ENCODE results near the gene ZNRF3. TPM values are rescaled to one million over a fixed set of nuclear protein-coding genes. Genes with fewer than 3 reads are reported as not detected.

ZNRF3 gene
- total and polyA plus RNA-seq, 2 experiments from 2014 or later, result 11.1 to 32.2 TPM

DNA sequence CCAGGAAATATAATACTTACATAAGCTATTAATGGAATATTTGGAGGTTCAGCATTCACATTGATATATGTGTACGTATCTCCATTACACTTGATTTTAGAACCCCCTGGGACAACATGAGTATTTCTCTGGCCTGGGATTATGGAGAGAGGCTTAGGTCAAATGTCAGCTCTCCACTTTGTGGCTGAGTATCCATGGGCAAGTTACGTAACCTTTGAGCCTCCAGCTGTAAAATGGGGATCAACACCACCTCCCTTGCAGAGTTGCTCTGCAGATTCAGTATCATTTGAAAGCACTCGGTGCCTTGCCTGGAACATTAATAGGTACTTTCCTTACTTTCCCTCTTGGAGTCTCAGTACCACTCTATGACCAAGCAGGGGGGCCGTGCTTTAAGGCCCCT, 145.1 kb downstream of the ZNRF3 start:
- peaks cover 5% of the 10 kb centered on the region; the same call in 1 of the 2 replicates for H3F3A ChIP-seq (replicated peaks; ENCODE audit: low read depth)
- no peaks in the 10 kb centered on the region; the same call in 1 of the 2 replicates for H4K20me1 ChIP-seq (replicated peaks; ENCODE audit: insufficient read depth)
- Mint-ChIP-seq H3K4me1 (peaks cover 54% of the 10 kb centered on the region), H3K36me3 (ENCODE audit: low read depth) (peaks cover 5% of the 10 kb centered on the region; the same call in 2 of the 3 replicates), H3K27me3 (ENCODE audit: insufficient read depth, low read depth, poor library complexity) (peaks cover 3% of the 10 kb centered on the region), H3K27ac (no peak overlapping the region), H3K9me3 (no peaks in the 10 kb centered on the region), H3K4me3 (no peak overlapping the region)
- H3K27me3 ChIP-seq (ENCODE audit: insufficient read depth), result no peaks in the 10 kb centered on the region
- peaks cover 43% of the 10 kb centered on the region for H3K4me1 ChIP-seq (ENCODE audit: insufficient read depth)
- ATAC-seq (no peak), DNase-seq (ENCODE audit: low spot score) (no peak)
- H2AFZ ChIP-seq, result no peak overlapping the region
- H3K79me2 ChIP-seq (replicated peaks; ENCODE audit: insufficient read depth), result peaks cover 63% of the 10 kb centered on the region
- H3K4me2 ChIP-seq, result no peak overlapping the region
- TF ChIP-seq NANOG (IDR thresholded peaks at IDR 0.05; ENCODE audit: borderline replicate concordance), result no peak
- TF ChIP-seq JUNB (IDR thresholded peaks at IDR 0.05; ENCODE audit: unreplicated experiment), result no peak
- TF ChIP-seq ZNF331 (CRISPR knock-in tag; IDR thresholded peaks at IDR 0.05; ENCODE audit: low read depth), result no peak
- TF ChIP-seq, protein P1, sequence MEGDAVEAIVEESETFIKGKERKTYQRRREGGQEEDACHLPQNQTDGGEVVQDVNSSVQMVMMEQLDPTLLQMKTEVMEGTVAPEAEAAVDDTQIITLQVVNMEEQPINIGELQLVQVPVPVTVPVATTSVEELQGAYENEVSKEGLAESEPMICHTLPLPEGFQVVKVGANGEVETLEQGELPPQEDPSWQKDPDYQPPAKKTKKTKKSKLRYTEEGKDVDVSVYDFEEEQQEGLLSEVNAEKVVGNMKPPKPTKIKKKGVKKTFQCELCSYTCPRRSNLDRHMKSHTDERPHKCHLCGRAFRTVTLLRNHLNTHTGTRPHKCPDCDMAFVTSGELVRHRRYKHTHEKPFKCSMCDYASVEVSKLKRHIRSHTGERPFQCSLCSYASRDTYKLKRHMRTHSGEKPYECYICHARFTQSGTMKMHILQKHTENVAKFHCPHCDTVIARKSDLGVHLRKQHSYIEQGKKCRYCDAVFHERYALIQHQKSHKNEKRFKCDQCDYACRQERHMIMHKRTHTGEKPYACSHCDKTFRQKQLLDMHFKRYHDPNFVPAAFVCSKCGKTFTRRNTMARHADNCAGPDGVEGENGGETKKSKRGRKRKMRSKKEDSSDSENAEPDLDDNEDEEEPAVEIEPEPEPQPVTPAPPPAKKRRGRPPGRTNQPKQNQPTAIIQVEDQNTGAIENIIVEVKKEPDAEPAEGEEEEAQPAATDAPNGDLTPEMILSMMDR (conservative IDR thresholded peaks at IDR 0.05; ENCODE audit: low read depth in 2 of 2), result no peak
- TF ChIP-seq, protein P2, sequence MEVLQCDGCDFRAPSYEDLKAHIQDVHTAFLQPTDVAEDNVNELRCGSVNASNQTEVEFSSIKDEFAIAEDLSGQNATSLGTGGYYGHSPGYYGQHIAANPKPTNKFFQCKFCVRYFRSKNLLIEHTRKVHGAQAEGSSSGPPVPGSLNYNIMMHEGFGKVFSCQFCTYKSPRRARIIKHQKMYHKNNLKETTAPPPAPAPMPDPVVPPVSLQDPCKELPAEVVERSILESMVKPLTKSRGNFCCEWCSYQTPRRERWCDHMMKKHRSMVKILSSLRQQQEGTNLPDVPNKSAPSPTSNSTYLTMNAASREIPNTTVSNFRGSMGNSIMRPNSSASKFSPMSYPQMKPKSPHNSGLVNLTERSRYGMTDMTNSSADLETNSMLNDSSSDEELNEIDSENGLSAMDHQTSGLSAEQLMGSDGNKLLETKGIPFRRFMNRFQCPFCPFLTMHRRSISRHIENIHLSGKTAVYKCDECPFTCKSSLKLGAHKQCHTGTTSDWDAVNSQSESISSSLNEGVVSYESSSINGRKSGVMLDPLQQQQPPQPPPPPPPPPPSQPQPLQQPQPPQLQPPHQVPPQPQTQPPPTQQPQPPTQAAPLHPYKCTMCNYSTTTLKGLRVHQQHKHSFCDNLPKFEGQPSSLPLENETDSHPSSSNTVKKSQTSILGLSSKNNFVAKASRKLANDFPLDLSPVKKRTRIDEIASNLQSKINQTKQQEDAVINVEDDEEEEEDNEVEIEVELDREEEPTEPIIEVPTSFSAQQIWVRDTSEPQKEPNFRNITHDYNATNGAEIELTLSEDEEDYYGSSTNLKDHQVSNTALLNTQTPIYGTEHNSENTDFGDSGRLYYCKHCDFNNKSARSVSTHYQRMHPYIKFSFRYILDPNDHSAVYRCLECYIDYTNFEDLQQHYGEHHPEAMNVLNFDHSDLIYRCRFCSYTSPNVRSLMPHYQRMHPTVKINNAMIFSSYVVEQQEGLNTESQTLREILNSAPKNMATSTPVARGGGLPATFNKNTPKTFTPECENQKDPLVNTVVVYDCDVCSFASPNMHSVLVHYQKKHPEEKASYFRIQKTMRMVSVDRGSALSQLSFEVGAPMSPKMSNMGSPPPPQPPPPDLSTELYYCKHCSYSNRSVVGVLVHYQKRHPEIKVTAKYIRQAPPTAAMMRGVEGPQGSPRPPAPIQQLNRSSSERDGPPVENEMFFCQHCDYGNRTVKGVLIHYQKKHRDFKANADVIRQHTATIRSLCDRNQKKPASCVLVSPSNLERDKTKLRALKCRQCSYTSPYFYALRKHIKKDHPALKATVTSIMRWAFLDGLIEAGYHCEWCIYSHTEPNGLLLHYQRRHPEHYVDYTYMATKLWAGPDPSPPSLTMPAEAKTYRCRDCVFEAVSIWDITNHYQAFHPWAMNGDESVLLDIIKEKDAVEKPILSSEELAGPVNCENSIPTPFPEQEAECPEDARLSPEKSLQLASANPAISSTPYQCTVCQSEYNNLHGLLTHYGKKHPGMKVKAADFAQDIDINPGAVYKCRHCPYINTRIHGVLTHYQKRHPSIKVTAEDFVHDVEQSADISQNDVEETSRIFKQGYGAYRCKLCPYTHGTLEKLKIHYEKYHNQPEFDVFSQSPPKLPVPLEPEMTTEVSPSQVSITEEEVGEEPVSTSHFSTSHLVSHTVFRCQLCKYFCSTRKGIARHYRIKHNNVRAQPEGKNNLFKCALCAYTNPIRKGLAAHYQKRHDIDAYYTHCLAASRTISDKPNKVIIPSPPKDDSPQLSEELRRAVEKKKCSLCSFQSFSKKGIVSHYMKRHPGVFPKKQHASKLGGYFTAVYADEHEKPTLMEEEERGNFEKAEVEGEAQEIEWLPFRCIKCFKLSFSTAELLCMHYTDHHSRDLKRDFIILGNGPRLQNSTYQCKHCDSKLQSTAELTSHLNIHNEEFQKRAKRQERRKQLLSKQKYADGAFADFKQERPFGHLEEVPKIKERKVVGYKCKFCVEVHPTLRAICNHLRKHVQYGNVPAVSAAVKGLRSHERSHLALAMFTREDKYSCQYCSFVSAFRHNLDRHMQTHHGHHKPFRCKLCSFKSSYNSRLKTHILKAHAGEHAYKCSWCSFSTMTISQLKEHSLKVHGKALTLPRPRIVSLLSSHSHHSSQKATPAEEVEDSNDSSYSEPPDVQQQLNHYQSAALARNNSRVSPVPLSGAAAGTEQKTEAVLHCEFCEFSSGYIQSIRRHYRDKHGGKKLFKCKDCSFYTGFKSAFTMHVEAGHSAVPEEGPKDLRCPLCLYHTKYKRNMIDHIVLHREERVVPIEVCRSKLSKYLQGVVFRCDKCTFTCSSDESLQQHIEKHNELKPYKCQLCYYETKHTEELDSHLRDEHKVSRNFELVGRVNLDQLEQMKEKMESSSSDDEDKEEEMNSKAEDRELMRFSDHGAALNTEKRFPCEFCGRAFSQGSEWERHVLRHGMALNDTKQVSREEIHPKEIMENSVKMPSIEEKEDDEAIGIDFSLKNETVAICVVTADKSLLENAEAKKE (CRISPR knock-in tag; IDR thresholded peaks at IDR 0.05), result no peak
- no peak for TF ChIP-seq EZH2 (IDR thresholded peaks at IDR 0.05; ENCODE audit: low read depth, unreplicated experiment)
- TF ChIP-seq REST (IDR thresholded peaks at IDR 0.05; ENCODE audit: unreplicated experiment), result no peak
- TF ChIP-seq CREB1 (CRISPR knock-in tag; IDR thresholded peaks at IDR 0.05; ENCODE audit: low read depth), result no peak
- no peak for TF ChIP-seq ZNF114 (CRISPR knock-in tag; IDR thresholded peaks at IDR 0.05)
- H3K27ac ChIP-seq (ENCODE audit: low read depth), result no peak overlapping the region
- no peaks in the 10 kb centered on the region for H3K9me2 ChIP-seq (ENCODE audit: insufficient read depth)
- H3K4me3 ChIP-seq, result no peak overlapping the region
- H3K36me3 ChIP-seq (ENCODE audit: insufficient read depth), result no peaks in the 10 kb centered on the region
